Panc1 (cell line): ENCODE results near the gene ATP6V0B. TPM values are rescaled to one million over a fixed set of nuclear protein-coding genes. Genes with fewer than 3 reads are reported as not detected.

Experiments
- ATAC-seq: fragments of 200-7000 bp; cut with Tn5 transposase; 2 replicates; pipeline ENCODE4 v1.9.1; 2020; ENCODE audit warnings: mild to moderate bottlenecking, moderate library complexity
- BruUV-seq: library from RNA; stranded (reverse); fragments of 400-500 nt; replicated peaks from 2 replicates; lab custom pipeline; 2021; lab: Mats Ljungman, UMichigan
- CTCF ChIA-PET: fragments of 300-600 bp; sonication (Branson Sonifier 250); formaldehyde crosslinking; loops from one replicate; lab custom pipeline; 2022; ENCODE audit warnings: antibody characterized with exemption; lab: Charles Lee
- POLR2A ChIA-PET: fragments of 300-600 bp; sonication (Branson Sonifier 250); formaldehyde crosslinking; loops from one replicate; lab custom pipeline; 2022; ENCODE audit warnings: antibody characterized with exemption; lab: Charles Lee
- DNase-seq: peaks from one replicate; pipeline ENCODE4 v3.0.0-alpha.2; 2010; ENCODE audit warnings: low read depth, low spot score
- H3K27ac ChIP-seq: 2 replicates; pipeline ENCODE4 v1.5.1; 2011; ENCODE audit warnings: mild to moderate bottlenecking, low read length, inconsistent platforms
- H3K27me3 ChIP-seq: fragments of 200-500 bp; sonication (Bioruptor generic); 2 replicates; pipeline ENCODE4 v1.6.0; 2014; ENCODE audit warnings: low read length, inconsistent platforms; ENCODE audit not compliant: control insufficient read depth, insufficient read depth
- H3K36me3 ChIP-seq: fragments of 200-500 bp; sonication (Bioruptor generic); 2 replicates; pipeline ENCODE4 v1.5.1; 2014; ENCODE audit warnings: inconsistent platforms, mild to moderate bottlenecking, low read length, moderate library complexity; ENCODE audit not compliant: control insufficient read depth, insufficient read depth
- H3K4me1 ChIP-seq: 2 replicates; pipeline ENCODE4 v1.5.1; 2011; ENCODE audit warnings: inconsistent platforms, mild to moderate bottlenecking, low read length, moderate library complexity; ENCODE audit not compliant: control insufficient read depth, insufficient read depth
- H3K4me3 ChIP-seq, 2 experiments: 2 replicates each; pipeline ENCODE4 v1.5.1; 2011 to 2012; ENCODE audit warnings: low read depth in 2 of 2, low read length in 2 of 2, mild to moderate bottlenecking in 2 of 2, inconsistent platforms in 1 of 2, moderate library complexity in 1 of 2
- H3K9me3 ChIP-seq: fragments of 200-500 bp; sonication (Bioruptor generic); 2 replicates; pipeline ENCODE4 v1.5.1; 2014; ENCODE audit warnings: low read depth, mild to moderate bottlenecking, inconsistent platforms, low read length, moderate library complexity; ENCODE audit not compliant: control insufficient read depth, insufficient read depth
- POLR2AphosphoS5 ChIP-seq: IDR thresholded peaks from 2 replicates; pipeline ENCODE4 v1.6.1; 2012; ENCODE audit warnings: mild to moderate bottlenecking, low read depth, low read length, moderate library complexity
- SIN3A ChIP-seq: IDR thresholded peaks from 2 replicates; pipeline ENCODE4 v1.6.1; 2012; ENCODE audit warnings: low read depth, mild to moderate bottlenecking, low read length, moderate library complexity, borderline replicate concordance; ENCODE audit not compliant: insufficient read depth
- TCF7L2 ChIP-seq: IDR thresholded peaks from 2 replicates; pipeline ENCODE4 v1.6.1; 2011; ENCODE audit warnings: mild to moderate bottlenecking, low read depth, low read length, inconsistent platforms
- in situ Hi-C: cut with HindIII; loops from 2 replicates; pipeline ENCODE4 v1.10.0; 2016; ENCODE audit warnings: low sequenced_read_pairs, low pct_unique_long_range_greater_than_20kb
- intact Hi-C: fragments of 100-400 bp; cut with micrococcal nuclease; formaldehyde crosslinking; loops from one replicate; pipeline ENCODE4 v1.10.0; 2022; ENCODE audit not compliant: unreplicated experiment
- total RNA-seq: library from RNA; stranded (reverse); gene quantifications from one replicate; pipeline ENCODE4 v1.2.1, GENCODE V29; 2021; ENCODE audit not compliant: unreplicated experiment
- TF ChIP-seq, protein P1 (sequence below): fragments of 450-650 bp; IDR thresholded peaks from 2 replicates; pipeline ENCODE4 v1.5.1; 2017; ENCODE audit warnings: mild to moderate bottlenecking
- TF ChIP-seq, protein P2 (sequence below), 2 experiments: IDR thresholded peaks; 2 replicates each; pipeline ENCODE4 v1.6.1; 2011 to 2012; ENCODE audit warnings: low read depth in 2 of 2, control low read depth in 1 of 2, low read length in 1 of 2, mild to moderate bottlenecking in 1 of 2, moderate library complexity in 1 of 2; ENCODE audit not compliant: insufficient read depth in 1 of 2

ATP6V0B gene
- total RNA-seq, 1 experiment from 2014 or later, result 134 TPM

- ChIA-PET POLR2A (no interaction called here), CTCF (no interaction called here)
- no peaks in the 10 kb centered on the region for H3K27me3 ChIP-seq
- no peaks in the 10 kb centered on the region; the same call in 1 of the 2 replicates for H3K36me3 ChIP-seq
- intact Hi-C loops (no loop called here), in situ Hi-C loops (no loop called here)
- H3K9me3 ChIP-seq, result no peaks in the 10 kb centered on the region
- peaks cover 24% of the 10 kb centered on the region for H3K4me1 ChIP-seq
- TF ChIP-seq, protein P1, sequence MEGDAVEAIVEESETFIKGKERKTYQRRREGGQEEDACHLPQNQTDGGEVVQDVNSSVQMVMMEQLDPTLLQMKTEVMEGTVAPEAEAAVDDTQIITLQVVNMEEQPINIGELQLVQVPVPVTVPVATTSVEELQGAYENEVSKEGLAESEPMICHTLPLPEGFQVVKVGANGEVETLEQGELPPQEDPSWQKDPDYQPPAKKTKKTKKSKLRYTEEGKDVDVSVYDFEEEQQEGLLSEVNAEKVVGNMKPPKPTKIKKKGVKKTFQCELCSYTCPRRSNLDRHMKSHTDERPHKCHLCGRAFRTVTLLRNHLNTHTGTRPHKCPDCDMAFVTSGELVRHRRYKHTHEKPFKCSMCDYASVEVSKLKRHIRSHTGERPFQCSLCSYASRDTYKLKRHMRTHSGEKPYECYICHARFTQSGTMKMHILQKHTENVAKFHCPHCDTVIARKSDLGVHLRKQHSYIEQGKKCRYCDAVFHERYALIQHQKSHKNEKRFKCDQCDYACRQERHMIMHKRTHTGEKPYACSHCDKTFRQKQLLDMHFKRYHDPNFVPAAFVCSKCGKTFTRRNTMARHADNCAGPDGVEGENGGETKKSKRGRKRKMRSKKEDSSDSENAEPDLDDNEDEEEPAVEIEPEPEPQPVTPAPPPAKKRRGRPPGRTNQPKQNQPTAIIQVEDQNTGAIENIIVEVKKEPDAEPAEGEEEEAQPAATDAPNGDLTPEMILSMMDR, result no peak
- TF ChIP-seq SIN3A, result no peak
- TF ChIP-seq TCF7L2, result no peak
- TF ChIP-seq, protein P2, sequence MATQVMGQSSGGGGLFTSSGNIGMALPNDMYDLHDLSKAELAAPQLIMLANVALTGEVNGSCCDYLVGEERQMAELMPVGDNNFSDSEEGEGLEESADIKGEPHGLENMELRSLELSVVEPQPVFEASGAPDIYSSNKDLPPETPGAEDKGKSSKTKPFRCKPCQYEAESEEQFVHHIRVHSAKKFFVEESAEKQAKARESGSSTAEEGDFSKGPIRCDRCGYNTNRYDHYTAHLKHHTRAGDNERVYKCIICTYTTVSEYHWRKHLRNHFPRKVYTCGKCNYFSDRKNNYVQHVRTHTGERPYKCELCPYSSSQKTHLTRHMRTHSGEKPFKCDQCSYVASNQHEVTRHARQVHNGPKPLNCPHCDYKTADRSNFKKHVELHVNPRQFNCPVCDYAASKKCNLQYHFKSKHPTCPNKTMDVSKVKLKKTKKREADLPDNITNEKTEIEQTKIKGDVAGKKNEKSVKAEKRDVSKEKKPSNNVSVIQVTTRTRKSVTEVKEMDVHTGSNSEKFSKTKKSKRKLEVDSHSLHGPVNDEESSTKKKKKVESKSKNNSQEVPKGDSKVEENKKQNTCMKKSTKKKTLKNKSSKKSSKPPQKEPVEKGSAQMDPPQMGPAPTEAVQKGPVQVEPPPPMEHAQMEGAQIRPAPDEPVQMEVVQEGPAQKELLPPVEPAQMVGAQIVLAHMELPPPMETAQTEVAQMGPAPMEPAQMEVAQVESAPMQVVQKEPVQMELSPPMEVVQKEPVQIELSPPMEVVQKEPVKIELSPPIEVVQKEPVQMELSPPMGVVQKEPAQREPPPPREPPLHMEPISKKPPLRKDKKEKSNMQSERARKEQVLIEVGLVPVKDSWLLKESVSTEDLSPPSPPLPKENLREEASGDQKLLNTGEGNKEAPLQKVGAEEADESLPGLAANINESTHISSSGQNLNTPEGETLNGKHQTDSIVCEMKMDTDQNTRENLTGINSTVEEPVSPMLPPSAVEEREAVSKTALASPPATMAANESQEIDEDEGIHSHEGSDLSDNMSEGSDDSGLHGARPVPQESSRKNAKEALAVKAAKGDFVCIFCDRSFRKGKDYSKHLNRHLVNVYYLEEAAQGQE (IDR thresholded peaks at IDR 0.05; ENCODE audit: insufficient read depth in 1 of 2, low read depth in 2 of 2, low read length in 1 of 2), result no peak
- no peak for TF ChIP-seq POLR2AphosphoS5
- no TSS peak for BruUV-seq
- H3K4me3 ChIP-seq, result no peak overlapping the region
- no peak overlapping the region for H3K27ac ChIP-seq
- ATAC-seq (no peak), DNase-seq (no peak)
Observed at GRCh38 chr1:44027320-44027719, 52.6 kb downstream of the ATP6V0B start.

Other genes with a start within 250 kb of the ATP6V0B start
- gene ARTN, start 41.2 kb upstream of the ATP6V0B start, total RNA-seq, result 0.49 TPM
- 40.0 TPM for gene IPO13, start 28.0 kb upstream of the ATP6V0B start, total RNA-seq
- gene DPH2, start 5.0 kb upstream of the ATP6V0B start, total RNA-seq, result 76.0 TPM
- gene B4GALT2, start 4.2 kb downstream of the ATP6V0B start, total RNA-seq, result 90.1 TPM
- 24.4 TPM for gene CCDC24, start 16.6 kb downstream of the ATP6V0B start, total RNA-seq
- gene SLC6A9, start 56.5 kb downstream of the ATP6V0B start, total RNA-seq, result 9.2 TPM
- gene KLF17, start 143.9 kb downstream of the ATP6V0B start, total RNA-seq, result not detected
- gene KLF18, start 166.7 kb downstream of the ATP6V0B start, total RNA-seq, result not detected
- gene DMAP1, start 238.5 kb downstream of the ATP6V0B start, total RNA-seq, result 52.9 TPM